HL-60/S4 (cell line): ENCODE results near the gene SMAD9.

ENCODE experiments used
- in situ Hi-C: fragments of 300-500 bp; cut with MboI; formaldehyde crosslinking; loops from 2 replicates; pipeline ENCODE4 v1.14.3; 2022; ENCODE audit warnings: low sequenced_read_pairs

The SMAD9 gene

GRCh38 chr13:36919833-36920615, at the start of gene SMAD9:
SMAD9 (minus strand) TSS chr13:36920238; CDS start chr13:36879689, 40,549 bp downstream.
- in situ Hi-C loops: no loop called here

- in situ Hi-C loops: no loop called here
Observed at GRCh38 chr13:36966404-36966803, 46.4 kb upstream of the SMAD9 start.

GRCh38 chr13:36965767-36966166, 45.7 kb upstream of the SMAD9 start:
- in situ Hi-C loops: no loop called here

- in situ Hi-C loops: no loop called here
Observed at GRCh38 chr13:36959456-36960116, 39.5 kb upstream of the SMAD9 start.

GRCh38 chr13:36954542-36954941, 34.5 kb upstream of the SMAD9 start:
- in situ Hi-C loops: no loop called here

GRCh38 chr13:36950920-36951319, 30.9 kb upstream of the SMAD9 start:
- in situ Hi-C loops: no loop called here

GRCh38 chr13:36950330-36950729, 30.3 kb upstream of the SMAD9 start:
- in situ Hi-C loops: no loop called here

GRCh38 chr13:36945078-36945477, 25.0 kb upstream of the SMAD9 start:
- in situ Hi-C loops: no loop called here

GRCh38 chr13:36925603-36926002, 5.6 kb upstream of the SMAD9 start:
- in situ Hi-C loops: no loop called here

- in situ Hi-C loops: no loop called here
Observed at GRCh38 chr13:36924001-36924400, 4.0 kb upstream of the SMAD9 start.

GRCh38 chr13:36921631-36922301, 1.7 kb upstream of the SMAD9 start:
- in situ Hi-C loops: no loop called here

- in situ Hi-C loops: no loop called here
Observed at GRCh38 chr13:36920616-36921185, 663 bp upstream of the SMAD9 start.

GRCh38 chr13:36919171-36919832, 736 bp downstream of the SMAD9 start:
- in situ Hi-C loops: no loop called here

- in situ Hi-C loops: no loop called here
Observed at GRCh38 chr13:36918246-36919131, 1.5 kb downstream of the SMAD9 start.

- in situ Hi-C loops: no loop called here
Observed at GRCh38 chr13:36917311-36917710, 2.7 kb downstream of the SMAD9 start.

- in situ Hi-C loops: no loop called here
Observed at GRCh38 chr13:36915896-36916640, 4.0 kb downstream of the SMAD9 start.

GRCh38 chr13:36915106-36915505, 4.9 kb downstream of the SMAD9 start:
- in situ Hi-C loops: no loop called here

GRCh38 chr13:36914648-36915047, 5.4 kb downstream of the SMAD9 start:
- in situ Hi-C loops: no loop called here

GRCh38 chr13:36913463-36913862, 6.6 kb downstream of the SMAD9 start:
- in situ Hi-C loops: no loop called here
